ENCODE results near the gene TMC8.

The TMC8 gene

GRCh38 chr17:78125138-78125913 lies 5.2 kb upstream of the TMC8 start:
- Histone ChIP-seq H3K4me2 (ENCODE audit: low read length, poor library complexity, severe bottlenecking) (no peak overlapping the region), H3K4me1 (ENCODE audit: control insufficient read depth, insufficient read depth, low read depth, low read length) (peaks cover 39% of the 10 kb centered on the region), H3K27me3 (ENCODE audit: control insufficient read depth in 1 of 2, insufficient read depth in 1 of 2, low read length in 2 of 2) (peaks cover 0 to 38% of the 10 kb centered on the region in 2 experiments), H3K18ac (ENCODE audit: low read depth in 1 of 2, low read length in 2 of 2) (no peak overlapping the region), H3K27ac (ENCODE audit: low read length, poor library complexity, severe bottlenecking) (no peak overlapping the region), H4K8ac (ENCODE audit: low read length) (no peak overlapping the region), H2BK120ac (ENCODE audit: low read depth, low read length) (no peak overlapping the region), H4K91ac (ENCODE audit: low read length) (no peak overlapping the region), H3K14ac (ENCODE audit: low read length in 2 of 2) (no peak overlapping the region), H3K4ac (ENCODE audit: low read depth in 1 of 2, low read length in 2 of 2) (no peak overlapping the region), H3K9ac (ENCODE audit: low read length) (no peak overlapping the region), H3K36me3 (ENCODE audit: control insufficient read depth in 1 of 2, insufficient read depth in 2 of 2, low read depth in 1 of 2, low read length in 2 of 2) (peaks cover 0 to 61% of the 10 kb centered on the region in 2 experiments), H2AK5ac (ENCODE audit: low read length, severe bottlenecking) (no peak overlapping the region), H2BK5ac (ENCODE audit: low read depth, low read length, poor library complexity, severe bottlenecking) (no peak overlapping the region), H2AFZ (ENCODE audit: low read depth, low read length) (no peak overlapping the region), H3K4me3 (ENCODE audit: insufficient read depth in 1 of 2, low read depth in 1 of 2, low read length in 2 of 2) (no peak overlapping the region), H2BK15ac (ENCODE audit: low read depth, poor library complexity, severe bottlenecking) (no peak overlapping the region), H2BK12ac (ENCODE audit: low read length in 2 of 2) (no peak overlapping the region), H3K23ac (ENCODE audit: low read length in 2 of 2) (no peak overlapping the region), H3K79me1 (replicated peaks; ENCODE audit: low read length, poor library complexity, severe bottlenecking) (peaks cover 29% of the 10 kb centered on the region), H3K9me3 (ENCODE audit: control insufficient read depth, low read length) (no peaks in the 10 kb centered on the region)
- WGBS: 92% methylated on average over 36 of the region's 39 CpGs
- DNase-seq: no peak

GRCh38 chr17:78125976-78126894 lies 4.3 kb upstream of the TMC8 start:
- H3K4me1 ChIP-seq (ENCODE audit: control insufficient read depth, insufficient read depth, low read depth, low read length): peaks cover 44% of the 10 kb centered on the region
- no peak overlapping the region for H2AFZ ChIP-seq (ENCODE audit: low read depth, low read length)
- H3K9ac ChIP-seq (ENCODE audit: low read length): no peak overlapping the region
- peaks cover 0 to 52% of the 10 kb centered on the region in 2 experiments for H3K36me3 ChIP-seq (ENCODE audit: control insufficient read depth in 1 of 2, insufficient read depth in 2 of 2, low read depth in 1 of 2, low read length in 2 of 2)
- H3K4me2 ChIP-seq (ENCODE audit: low read length, poor library complexity, severe bottlenecking): no peak overlapping the region
- no peak overlapping the region for H2AK5ac ChIP-seq (ENCODE audit: low read length, severe bottlenecking)
- H3K9me3 ChIP-seq (ENCODE audit: control insufficient read depth, low read length): no peaks in the 10 kb centered on the region
- 89% methylated on average over 25 of the region's 25 CpGs for WGBS
- H3K27ac ChIP-seq (ENCODE audit: low read length, poor library complexity, severe bottlenecking): no peak overlapping the region
- peaks cover 28% of the 10 kb centered on the region for H3K79me1 ChIP-seq (replicated peaks; ENCODE audit: low read length, poor library complexity, severe bottlenecking)
- H4K8ac ChIP-seq (ENCODE audit: low read length): no peak overlapping the region
- H2BK120ac ChIP-seq (ENCODE audit: low read depth, low read length): peak overlapping the region; percentile 9
- H2BK5ac ChIP-seq (ENCODE audit: low read depth, low read length, poor library complexity, severe bottlenecking): no peak overlapping the region
- H3K4me3 ChIP-seq (ENCODE audit: insufficient read depth in 1 of 2, low read depth in 1 of 2, low read length in 2 of 2): peak overlapping the region in 1 of 2 experiments; percentile 8
- peak overlapping the region; percentile 47 for H4K91ac ChIP-seq (ENCODE audit: low read length)
- H3K4ac ChIP-seq (ENCODE audit: low read depth in 1 of 2, low read length in 2 of 2): peak overlapping the region in 1 of 2 experiments; percentile 3
- H2BK15ac ChIP-seq (ENCODE audit: low read depth, poor library complexity, severe bottlenecking): peak overlapping the region; percentile 30
- H3K18ac ChIP-seq (ENCODE audit: low read depth in 1 of 2, low read length in 2 of 2): peak overlapping the region; percentile 18 to 47
- H3K14ac ChIP-seq (ENCODE audit: low read length in 2 of 2): no peak overlapping the region
- peaks cover 3 to 47% of the 10 kb centered on the region in 2 experiments for H3K27me3 ChIP-seq (ENCODE audit: control insufficient read depth in 1 of 2, insufficient read depth in 1 of 2, low read length in 2 of 2)
- no peak overlapping the region for H3K23ac ChIP-seq (ENCODE audit: low read length in 2 of 2)
- H2BK12ac ChIP-seq (ENCODE audit: low read length in 2 of 2): no peak overlapping the region
- DNase-seq: no peak

GRCh38 chr17:78126895-78127238 lies 3.7 kb upstream of the TMC8 start:
- H3K27me3 ChIP-seq (ENCODE audit: control insufficient read depth in 1 of 2, insufficient read depth in 1 of 2, low read length in 2 of 2): peaks cover 3 to 51% of the 10 kb centered on the region in 2 experiments
- H3K36me3 ChIP-seq (ENCODE audit: control insufficient read depth in 1 of 2, insufficient read depth in 2 of 2, low read depth in 1 of 2, low read length in 2 of 2): peaks cover 0 to 46% of the 10 kb centered on the region in 2 experiments
- no peak overlapping the region for H3K4me3 ChIP-seq (ENCODE audit: insufficient read depth in 1 of 2, low read depth in 1 of 2, low read length in 2 of 2)
- no peak overlapping the region for H2BK12ac ChIP-seq (ENCODE audit: low read length in 2 of 2)
- no peak for DNase-seq
- H4K8ac ChIP-seq (ENCODE audit: low read length): peak overlapping the region; percentile 69
- no peak overlapping the region for H2BK120ac ChIP-seq (ENCODE audit: low read depth, low read length)
- H3K27ac ChIP-seq (ENCODE audit: low read length, poor library complexity, severe bottlenecking): no peak overlapping the region
- no peak overlapping the region for H2BK5ac ChIP-seq (ENCODE audit: low read depth, low read length, poor library complexity, severe bottlenecking)
- H3K18ac ChIP-seq (ENCODE audit: low read depth in 1 of 2, low read length in 2 of 2): peak overlapping the region; percentile 44 to 78
- H3K14ac ChIP-seq (ENCODE audit: low read length in 2 of 2): no peak overlapping the region
- H2AFZ ChIP-seq (ENCODE audit: low read depth, low read length): no peak overlapping the region
- H4K91ac ChIP-seq (ENCODE audit: low read length): peak overlapping the region; percentile 56
- H2AK5ac ChIP-seq (ENCODE audit: low read length, severe bottlenecking): peak overlapping the region; percentile 17
- H3K4ac ChIP-seq (ENCODE audit: low read depth in 1 of 2, low read length in 2 of 2): peak overlapping the region; percentile 3 to 77
- peaks cover 47% of the 10 kb centered on the region for H3K4me1 ChIP-seq (ENCODE audit: control insufficient read depth, insufficient read depth, low read depth, low read length)
- WGBS: 67% methylated on average over 4 of the region's 6 CpGs
- H3K9ac ChIP-seq (ENCODE audit: low read length): no peak overlapping the region
- no peaks in the 10 kb centered on the region for H3K9me3 ChIP-seq (ENCODE audit: control insufficient read depth, low read length)
- peaks cover 22% of the 10 kb centered on the region for H3K79me1 ChIP-seq (replicated peaks; ENCODE audit: low read length, poor library complexity, severe bottlenecking)
- H3K4me2 ChIP-seq (ENCODE audit: low read length, poor library complexity, severe bottlenecking): peak overlapping the region; percentile 72
- H2BK15ac ChIP-seq (ENCODE audit: low read depth, poor library complexity, severe bottlenecking): peak overlapping the region; percentile 44
- H3K23ac ChIP-seq (ENCODE audit: low read length in 2 of 2): no peak overlapping the region

Measured in mesenchymal stem cell (in vitro differentiated cells and primary cell).